DND-41 (cell line): ENCODE measurements around the gene PRSS27.

Source experiments
- CTCF ChIP-seq: IDR thresholded peaks from 2 replicates; pipeline ENCODE4 v1.5.1; 2012; ENCODE audit warnings: borderline replicate concordance, low read length, moderate library complexity, mild to moderate bottlenecking; ENCODE audit not compliant: poor library complexity, severe bottlenecking; ENCODE audit errors: extremely low read depth
- EZH2 ChIP-seq: IDR thresholded peaks from 3 replicates; pipeline ENCODE4 v1.6.1; 2012; ENCODE audit warnings: borderline replicate concordance, low read depth, mild to moderate bottlenecking, moderate library complexity, low read length, inconsistent platforms; ENCODE audit not compliant: severe bottlenecking

DNA sequence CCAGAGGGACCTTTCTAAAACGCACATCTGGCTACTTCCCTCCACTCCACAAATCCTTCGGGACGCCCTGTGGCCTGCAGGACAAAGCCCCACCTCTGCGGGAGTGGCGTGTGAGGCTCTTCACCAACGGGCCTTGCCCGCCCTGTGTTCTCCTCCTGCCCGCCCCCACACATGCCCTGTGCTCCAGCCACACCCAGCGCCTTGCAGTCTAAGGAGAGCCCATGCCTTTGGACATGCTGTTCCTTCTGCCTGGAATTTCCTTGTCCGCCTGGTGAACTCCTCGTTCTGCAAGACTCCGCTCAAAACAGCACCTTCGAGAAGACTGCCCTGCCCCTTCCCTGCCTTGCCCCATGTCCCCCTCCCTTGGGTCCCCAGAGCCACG, 49.6 kb upstream of the PRSS27 start:
- TF ChIP-seq CTCF: no peak
- TF ChIP-seq EZH2: no peak
